GM12864 (cell line): ENCODE data around the gene ZSWIM6.

Source experiments
- DNase-seq: peaks from one replicate; pipeline ENCODE4 v3.0.0-alpha.2; 2011; ENCODE audit warnings: low read depth
- H3K4me3 ChIP-seq: 2 replicates; pipeline ENCODE4 v1.5.1; 2011; ENCODE audit warnings: mild to moderate bottlenecking, low read depth, low read length, control low read depth
- TF ChIP-seq, protein P1 (sequence below): IDR thresholded peaks from 2 replicates; pipeline ENCODE4 v1.5.1; 2011; ENCODE audit warnings: low read depth, mild to moderate bottlenecking, moderate library complexity, low read length, control low read depth, inconsistent platforms; ENCODE audit errors: missing control alignments

ZSWIM6 gene

GRCh38 chr5:61582205-61582820 lies 250.3 kb downstream of the ZSWIM6 start:
- TF ChIP-seq, protein P1, sequence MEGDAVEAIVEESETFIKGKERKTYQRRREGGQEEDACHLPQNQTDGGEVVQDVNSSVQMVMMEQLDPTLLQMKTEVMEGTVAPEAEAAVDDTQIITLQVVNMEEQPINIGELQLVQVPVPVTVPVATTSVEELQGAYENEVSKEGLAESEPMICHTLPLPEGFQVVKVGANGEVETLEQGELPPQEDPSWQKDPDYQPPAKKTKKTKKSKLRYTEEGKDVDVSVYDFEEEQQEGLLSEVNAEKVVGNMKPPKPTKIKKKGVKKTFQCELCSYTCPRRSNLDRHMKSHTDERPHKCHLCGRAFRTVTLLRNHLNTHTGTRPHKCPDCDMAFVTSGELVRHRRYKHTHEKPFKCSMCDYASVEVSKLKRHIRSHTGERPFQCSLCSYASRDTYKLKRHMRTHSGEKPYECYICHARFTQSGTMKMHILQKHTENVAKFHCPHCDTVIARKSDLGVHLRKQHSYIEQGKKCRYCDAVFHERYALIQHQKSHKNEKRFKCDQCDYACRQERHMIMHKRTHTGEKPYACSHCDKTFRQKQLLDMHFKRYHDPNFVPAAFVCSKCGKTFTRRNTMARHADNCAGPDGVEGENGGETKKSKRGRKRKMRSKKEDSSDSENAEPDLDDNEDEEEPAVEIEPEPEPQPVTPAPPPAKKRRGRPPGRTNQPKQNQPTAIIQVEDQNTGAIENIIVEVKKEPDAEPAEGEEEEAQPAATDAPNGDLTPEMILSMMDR, result no peak
- no peak overlapping the region for H3K4me3 ChIP-seq
- DNase-seq, result no peak

DNA sequence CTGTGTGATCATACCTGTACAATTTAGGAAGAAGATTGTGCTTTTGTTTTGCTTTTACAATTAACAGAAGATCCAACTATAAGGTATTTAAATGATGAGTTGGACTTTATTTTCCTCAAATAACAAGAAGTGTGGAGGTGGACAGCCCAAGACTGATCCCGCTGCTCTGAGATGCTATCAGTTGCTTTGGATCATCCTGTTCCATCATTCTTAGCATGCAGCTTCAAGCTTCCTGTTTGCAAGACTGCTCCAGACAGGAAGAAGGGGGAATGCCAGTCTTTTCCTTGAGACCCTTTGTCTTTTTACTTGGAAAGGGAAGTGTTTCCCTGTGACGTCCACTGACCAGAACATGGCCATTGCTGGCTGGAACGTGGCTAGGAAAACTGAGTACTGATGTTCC lies 250.8 kb downstream of the ZSWIM6 start:
- no peak overlapping the region for H3K4me3 ChIP-seq
- no peak for DNase-seq
- TF ChIP-seq, protein P1, result no peak

GRCh38 chr5:61586096-61587084 lies 254.3 kb downstream of the ZSWIM6 start:
- DNase-seq, result no peak
- TF ChIP-seq, protein P1, result no peak
- H3K4me3 ChIP-seq, result no peak overlapping the region

- no peak for DNase-seq
- H3K4me3 ChIP-seq, result no peak overlapping the region
Observed at GRCh38 chr5:61587125-61587524, 255.1 kb downstream of the ZSWIM6 start.

GRCh38 chr5:61588216-61588615 lies 256.2 kb downstream of the ZSWIM6 start:
- TF ChIP-seq, protein P1, result no peak
- no peak for DNase-seq
- H3K4me3 ChIP-seq, result no peak overlapping the region

More at GRCh38 chr5:61587125-61587524, 255.1 kb downstream of the ZSWIM6 start:
- TF ChIP-seq, protein P1, result no peak

DNA sequence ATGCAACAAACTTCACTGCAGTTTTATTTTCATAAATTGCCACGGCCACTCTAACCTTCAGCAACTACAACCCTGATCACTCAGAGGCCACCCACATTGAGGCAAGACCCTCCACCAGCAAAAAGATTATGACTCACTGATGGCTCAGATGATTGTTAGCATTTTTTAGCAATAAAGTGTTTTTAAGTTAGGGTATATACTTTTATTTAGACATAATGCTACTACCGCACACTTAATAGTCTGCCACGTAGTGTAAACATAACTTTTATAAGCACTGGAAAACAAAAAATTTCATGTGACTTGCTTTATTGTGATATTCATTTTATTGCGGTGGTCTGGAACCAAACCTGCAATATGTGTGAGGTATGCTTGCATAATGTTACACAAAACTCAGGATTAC lies 257.9 kb downstream of the ZSWIM6 start:
- no peak for DNase-seq
- TF ChIP-seq, protein P1, result no peak
- H3K4me3 ChIP-seq, result no peak overlapping the region
